Effector CD4-positive, alpha-beta T cell (primary cell): ENCODE results near the gene ILK.

Source experiments
- DNase-seq: peaks from one replicate; pipeline ENCODE4 v3.0.0-alpha.2; 2020

ILK gene

DNA sequence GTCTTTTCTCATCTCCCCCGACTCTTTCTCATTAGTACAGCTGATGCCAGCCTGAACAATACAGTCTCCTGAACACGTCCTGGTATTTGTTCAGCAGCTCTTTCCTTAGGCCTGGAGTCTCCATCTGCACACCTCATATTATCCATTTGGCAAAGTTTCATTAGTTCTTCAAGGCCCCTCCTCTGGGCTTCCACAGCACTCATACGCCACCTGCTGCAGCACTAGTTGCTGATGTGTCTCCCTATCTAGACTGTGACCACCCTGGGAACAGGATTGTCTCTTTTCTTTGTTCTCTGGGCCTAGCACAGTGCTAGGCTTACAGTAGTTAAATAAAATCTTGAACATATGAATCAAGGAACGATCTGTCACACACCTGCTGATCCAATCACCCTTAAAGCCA, 34.9 kb downstream of the ILK start:
- DNase-seq, result no peak

GRCh38 chr11:6640036-6640984, 36.7 kb downstream of the ILK start:
- no peak for DNase-seq

GRCh38 chr11:6640985-6641701, 37.6 kb downstream of the ILK start:
- DNase-seq, result no peak

DNA sequence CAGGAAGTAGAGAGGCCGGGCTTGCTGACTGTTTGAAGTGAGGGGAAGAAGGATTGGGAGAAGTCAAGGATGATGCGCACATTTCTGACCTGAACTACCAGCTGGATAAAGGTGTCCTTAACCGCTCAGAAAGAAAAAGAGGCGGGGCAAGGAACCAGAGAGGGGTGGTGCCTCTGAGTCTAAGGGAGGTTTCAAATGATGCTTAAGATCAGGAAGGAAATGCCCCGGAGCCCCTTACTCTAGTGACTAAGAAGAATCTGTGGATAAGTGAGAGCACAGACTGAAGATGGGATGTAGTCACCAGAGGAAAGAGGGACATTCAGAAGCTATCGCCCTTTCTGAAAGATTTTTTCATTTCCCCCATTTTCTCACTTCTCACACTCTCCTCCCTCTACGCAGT, 39.4 kb downstream of the ILK start:
- no peak for DNase-seq

DNA sequence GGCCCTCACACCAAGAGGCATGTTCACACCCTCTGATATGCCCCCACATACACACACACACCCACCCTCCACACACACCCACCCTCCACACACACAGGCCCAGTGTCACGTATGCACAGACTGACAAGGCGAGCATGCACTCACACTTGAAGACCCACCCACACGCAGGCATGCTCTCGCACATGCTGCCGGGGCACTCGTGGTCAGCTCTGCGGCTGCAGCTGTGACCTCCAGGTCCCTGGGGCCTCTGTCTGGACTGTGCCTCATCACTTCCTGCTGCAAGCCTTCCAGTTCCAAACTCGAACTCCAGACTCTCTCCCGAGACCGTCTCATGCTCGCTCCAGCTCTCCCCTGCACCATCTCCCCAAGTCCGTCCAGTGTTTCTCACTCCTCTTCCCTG, 42.5 kb downstream of the ILK start:
- DNase-seq, result no peak

DNA sequence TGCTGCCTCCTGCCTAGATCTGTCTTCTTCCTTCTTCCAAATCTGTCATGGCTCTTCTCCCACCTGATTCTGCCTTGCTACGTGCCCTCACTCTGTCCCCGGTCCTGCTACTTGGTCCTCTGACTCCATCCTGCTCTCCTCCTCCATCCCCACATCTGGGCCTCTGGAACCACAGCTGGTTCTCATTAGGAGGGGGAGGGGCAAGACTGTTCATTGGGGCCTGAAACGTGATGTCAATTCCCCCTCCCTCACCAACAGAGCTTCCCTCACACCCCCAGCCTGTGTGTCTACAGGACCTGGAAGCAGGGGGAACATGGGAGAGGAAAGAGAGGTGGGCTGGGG, 43.0 kb downstream of the ILK start:
- no peak for DNase-seq

- DNase-seq, result no peak
These were observed 43.5 kb downstream of the ILK start for GRCh38 chr11:6646918-6647679.

GRCh38 chr11:6647836-6648235, 44.3 kb downstream of the ILK start:
- DNase-seq, result no peak

GRCh38 chr11:6648501-6648900, 44.9 kb downstream of the ILK start:
- no peak for DNase-seq

DNA sequence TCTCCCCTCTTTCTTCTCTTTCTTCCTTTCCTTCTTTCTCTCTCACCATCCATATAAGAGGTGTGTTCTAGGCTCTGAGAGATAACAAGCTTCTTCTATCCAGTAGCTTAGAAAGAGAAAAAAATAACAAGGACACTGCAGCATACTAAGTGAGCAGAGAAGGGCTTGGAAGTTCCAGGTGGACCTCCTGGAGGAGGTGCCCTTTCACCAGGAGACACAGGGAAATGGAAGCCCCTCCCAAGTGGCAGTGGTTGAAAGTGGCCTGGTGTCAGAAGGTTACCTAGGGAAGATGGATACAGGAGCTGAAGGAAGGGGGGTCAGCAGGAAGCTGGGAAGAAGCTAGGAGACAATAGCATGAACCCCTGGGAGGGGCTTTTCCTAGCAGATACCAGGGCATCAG, 46.5 kb downstream of the ILK start:
- no peak for DNase-seq

GRCh38 chr11:6650980-6651379, 47.4 kb downstream of the ILK start:
- no peak for DNase-seq

DNA sequence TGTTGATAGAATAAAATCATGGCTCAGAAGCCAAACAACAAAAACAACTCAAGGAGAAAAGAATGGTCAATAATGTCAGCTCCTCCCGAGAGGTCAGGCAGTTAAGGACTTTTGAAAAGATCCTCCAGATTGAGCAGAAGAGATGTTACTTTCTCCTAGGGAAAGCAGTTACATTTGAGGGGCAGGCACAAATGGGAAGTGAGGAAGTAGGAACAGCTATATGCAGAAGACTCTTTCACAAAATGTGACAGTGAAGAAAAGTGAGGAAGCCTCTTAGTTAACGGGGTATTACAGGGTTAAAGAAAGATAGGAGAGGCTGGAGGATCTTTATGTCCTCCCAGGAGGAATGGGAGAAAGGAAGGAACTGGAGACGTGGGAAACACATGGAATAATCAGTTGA, 48.6 kb downstream of the ILK start:
- no peak for DNase-seq

- DNase-seq, result no peak
These were observed 49.5 kb downstream of the ILK start for GRCh38 chr11:6653097-6653496.

- DNase-seq, result no peak
These were observed 50.1 kb downstream of the ILK start for GRCh38 chr11:6653656-6654055.

GRCh38 chr11:6654281-6655019, 50.9 kb downstream of the ILK start:
- no peak for DNase-seq

GRCh38 chr11:6655020-6655789, 51.6 kb downstream of the ILK start:
- no peak for DNase-seq

DNA sequence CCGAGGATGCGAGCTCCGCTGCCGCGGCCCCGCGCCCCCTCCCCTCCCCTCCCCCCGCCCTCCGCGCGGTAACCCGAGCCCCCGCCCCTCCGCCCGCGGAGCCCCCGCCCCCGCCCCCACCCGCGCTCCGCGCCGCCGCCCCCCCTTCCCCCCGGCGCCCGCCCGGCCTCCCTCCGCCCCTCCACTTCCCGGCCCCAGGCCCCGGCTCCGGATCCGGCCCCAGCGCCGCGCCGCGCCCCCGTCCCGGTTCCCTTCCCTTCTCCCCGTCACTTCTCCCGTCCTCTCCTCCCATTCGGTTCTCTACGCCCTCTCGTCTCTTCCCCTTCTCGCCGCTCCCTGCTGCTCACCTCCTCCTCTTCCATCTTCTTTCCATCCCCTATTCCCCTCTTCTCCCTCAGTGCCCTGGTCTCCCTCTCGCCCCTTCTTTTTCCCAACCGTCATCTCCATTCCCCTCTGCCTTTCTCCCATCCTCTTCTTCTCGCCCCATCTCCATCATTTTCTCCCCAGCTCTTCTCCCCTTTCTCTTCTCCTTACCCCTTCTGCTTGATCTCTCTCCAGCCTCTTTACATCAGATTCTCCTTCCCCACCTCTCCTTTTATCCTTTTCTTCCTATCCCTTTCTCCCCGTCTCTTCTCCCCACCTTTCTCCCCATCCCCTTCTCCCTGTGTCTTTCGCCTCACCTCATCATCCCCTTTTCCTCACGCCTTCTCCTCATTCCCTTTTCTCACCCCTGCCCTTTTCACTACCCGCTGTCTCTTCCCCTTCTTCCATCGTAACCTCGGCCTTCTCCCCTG, 52.4 kb downstream of the ILK start, which contains the start of gene DCHS1:
DCHS1 (minus strand) TSS at position 20 of the 794 bp plus-strand sequence. CDS start 14,196 bp downstream, outside the sequence.
- DNase-seq, result peak; percentile 18

DNA sequence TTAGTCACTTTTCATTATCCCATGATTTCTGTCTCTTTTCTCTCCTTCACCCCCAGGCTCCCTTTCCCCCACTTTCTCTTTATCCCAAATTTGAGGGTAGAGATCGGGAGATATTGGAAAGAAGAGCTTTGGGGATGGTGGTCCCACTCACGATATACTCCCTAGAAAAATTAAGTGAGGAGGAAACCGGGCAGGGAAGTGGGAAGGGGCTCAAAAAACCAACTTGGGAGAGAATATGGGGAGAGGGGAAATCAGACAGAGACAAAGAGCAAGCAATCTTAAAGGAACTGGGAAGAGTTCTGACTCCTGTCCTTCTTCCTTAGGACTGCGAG, 53.0 kb downstream of the ILK start:
- no peak for DNase-seq

GRCh38 chr11:6656936-6657335, 53.4 kb downstream of the ILK start:
- DNase-seq, result no peak

DNA sequence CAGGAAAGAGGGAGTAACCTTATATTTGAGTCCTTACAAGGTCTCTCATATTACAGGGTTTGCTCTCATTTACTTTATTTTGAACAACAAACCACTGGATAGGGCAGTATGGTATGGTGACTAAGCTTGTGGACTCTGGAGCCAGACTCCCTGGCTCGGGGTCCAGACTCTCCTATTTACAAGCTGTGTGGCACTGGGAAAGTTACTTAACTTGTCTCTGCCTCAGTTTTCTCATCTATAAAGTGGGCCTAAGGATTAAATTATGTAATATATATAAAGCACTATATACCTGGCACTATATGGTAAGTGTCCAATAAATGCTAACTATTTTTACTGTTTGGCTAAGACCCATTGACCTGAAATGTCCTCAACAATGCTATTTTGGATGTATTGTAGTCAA, 53.8 kb downstream of the ILK start:
- no peak for DNase-seq

- DNase-seq, result no peak
These were observed 55.1 kb downstream of the ILK start for GRCh38 chr11:6658647-6659046.
